Fibroblast of villous mesenchyme (primary cell): Measurements from ENCODE around the gene CCDC90B. TPM values are rescaled to one million over a fixed set of nuclear protein-coding genes. Genes with fewer than 3 reads are reported as not detected.
"Not testable (repeated sequence)": the region's sequence is repeated elsewhere in the genome, so short reads cannot be mapped to it uniquely, and the experiment has no call there.

Source experiments
- DNase-seq: peaks from one replicate; pipeline ENCODE4 v3.0.0-alpha.2; 2010; ENCODE audit warnings: low read depth
- H3K4me3 ChIP-seq: 2 replicates; pipeline ENCODE4 v1.5.1; 2011; ENCODE audit warnings: low read depth, mild to moderate bottlenecking, low read length
- CTCF ChIP-seq: IDR thresholded peaks from 2 replicates; pipeline ENCODE4 v1.5.1; 2012; ENCODE audit warnings: low read depth, mild to moderate bottlenecking, low read length; ENCODE audit not compliant: insufficient read depth
- total RNA-seq: library from RNA; depleted of rRNA; stranded (reverse); fragments of >200 nt; gene quantifications from 2 replicates; pipeline ENCODE4 v1.2.3, GENCODE V29; 2012

The CCDC90B gene
- total RNA-seq, 1 donor: 73.0 TPM

GRCh38 chr11:83317757-83318690 lies 31.9 kb upstream of the CCDC90B start:
- no peak for TF ChIP-seq CTCF
- no peak overlapping the region for H3K4me3 ChIP-seq
- no peak for DNase-seq

DNA sequence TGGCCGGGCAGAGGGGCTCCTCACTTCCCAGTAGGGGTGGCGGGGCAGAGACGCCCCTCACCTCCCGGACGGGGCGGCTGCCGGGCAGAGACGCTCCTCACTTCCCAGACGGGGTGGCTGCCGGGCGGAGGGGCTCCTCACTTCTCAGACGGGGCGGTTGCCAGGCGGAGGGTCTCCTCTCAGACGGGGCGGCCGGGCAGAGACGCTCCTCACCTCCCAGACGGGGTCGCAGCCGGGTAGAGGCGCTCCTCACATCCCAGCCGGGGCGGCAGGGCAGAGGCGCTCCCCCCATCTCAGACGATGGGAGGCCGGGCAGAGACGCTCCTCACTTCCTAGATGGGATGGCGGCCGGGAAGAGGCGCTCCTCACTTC lies 30.7 kb upstream of the CCDC90B start:
- not testable (repeated sequence) for H3K4me3 ChIP-seq

GRCh38 chr11:83316143-83316896 lies 30.2 kb upstream of the CCDC90B start:
- H3K4me3 ChIP-seq: not testable (repeated sequence)

More for the DNA sequence above, 30.7 kb upstream of the CCDC90B start:
- DNase-seq: not testable (repeated sequence)

GRCh38 chr11:83312430-83312829 lies 26.3 kb upstream of the CCDC90B start:
- DNase-seq: no peak
- H3K4me3 ChIP-seq: no peak overlapping the region
- TF ChIP-seq CTCF: no peak

More at GRCh38 chr11:83316143-83316896, 30.2 kb upstream of the CCDC90B start:
- not testable (repeated sequence) for DNase-seq

DNA sequence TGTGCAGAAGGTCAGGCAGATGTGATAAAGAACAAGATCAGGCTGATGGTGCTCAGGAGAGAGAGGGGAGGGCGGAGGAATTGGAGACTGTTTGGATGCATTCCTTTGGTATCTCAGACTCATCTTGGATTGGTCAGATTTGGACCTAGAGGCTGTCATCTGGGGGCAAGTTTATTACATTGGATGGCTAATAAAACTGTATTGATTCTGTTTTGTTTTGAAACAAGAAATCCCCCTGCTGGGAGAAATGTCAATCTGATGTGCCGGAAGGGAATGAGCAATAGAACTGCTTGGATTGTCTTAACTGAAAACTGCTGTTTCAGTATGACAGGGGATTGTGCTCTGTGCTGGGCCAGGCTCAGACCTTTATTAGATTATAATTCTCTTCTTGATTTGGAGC lies 25.5 kb upstream of the CCDC90B start:
- H3K4me3 ChIP-seq: no peak overlapping the region
- no peak for TF ChIP-seq CTCF
- no peak for DNase-seq

GRCh38 chr11:83310718-83311117 lies 24.6 kb upstream of the CCDC90B start:
- no peak for TF ChIP-seq CTCF
- no peak overlapping the region for H3K4me3 ChIP-seq
- no peak for DNase-seq

DNA sequence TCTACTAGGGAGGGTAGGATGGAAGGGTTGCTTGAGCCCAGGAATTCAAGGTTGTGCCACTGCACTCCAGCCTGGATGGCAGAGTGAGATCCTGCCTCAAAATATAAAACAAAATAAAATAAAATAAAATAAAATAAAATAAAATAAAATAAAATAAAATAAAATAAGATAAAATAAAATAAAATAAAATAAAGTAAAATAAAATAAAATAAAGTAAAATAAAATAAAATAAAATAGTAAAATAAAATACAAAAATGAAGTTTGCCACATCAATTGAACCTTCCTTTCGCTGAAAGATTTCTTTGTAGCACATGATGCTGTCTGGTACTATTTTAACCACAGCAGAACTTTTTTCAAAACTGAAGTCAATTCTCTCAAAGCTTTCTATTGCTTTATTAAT lies 22.4 kb upstream of the CCDC90B start:
- DNase-seq, H3K4me3 ChIP-seq: not testable (repeated sequence)

- no peak for TF ChIP-seq CTCF
- no peak overlapping the region for H3K4me3 ChIP-seq
- DNase-seq: no peak
Measured at GRCh38 chr11:83306200-83307080, 20.3 kb upstream of the CCDC90B start.
